Upper lobe of right lung (tissue), 1 donor: Measurements from ENCODE around the gene TMEM259. TPM values are rescaled to one million over a fixed set of nuclear protein-coding genes. Genes with fewer than 3 reads are reported as not detected.

ENCODE experiments used
- ATAC-seq: fragments of 200-7000 bp; cut with Tn5 transposase; one replicate; pipeline ENCODE4 v1.9.1; 2020; ENCODE audit warnings: mild to moderate bottlenecking, moderate library complexity
- DNase-seq: peaks from one replicate; pipeline ENCODE4 v3.0.0-alpha.2; 2020
- H3K27ac ChIP-seq: fragments of 200-600 bp; one replicate; pipeline ENCODE4 v1.8.0; 2022
- H3K27me3 ChIP-seq: fragments of 200-600 bp; one replicate; pipeline ENCODE4 v1.8.0; 2022; ENCODE audit warnings: mild to moderate bottlenecking
- H3K36me3 ChIP-seq: fragments of 200-600 bp; one replicate; pipeline ENCODE4 v1.8.0; 2022
- H3K4me1 ChIP-seq: fragments of 200-600 bp; one replicate; pipeline ENCODE4 v1.8.0; 2022
- H3K4me3 ChIP-seq: fragments of 200-600 bp; one replicate; pipeline ENCODE4 v1.8.0; 2022; ENCODE audit warnings: mild to moderate bottlenecking
- H3K9me3 ChIP-seq: fragments of 200-600 bp; one replicate; pipeline ENCODE4 v1.8.0; 2022
- intact Hi-C: fragments of 100-400 bp; cut with DNase I; formaldehyde crosslinking; loops from one replicate; pipeline ENCODE4 v1.11.0; 2022
- total RNA-seq: library from RNA; stranded (reverse); fragmentation: NEBNext Ultra II Directional; extraction: Animal tissue kit (Norgen Biotek cat#: 25700); gene quantifications from one replicate; pipeline ENCODE4 v1.2.1, GENCODE V29; 2021
- TF ChIP-seq, protein P1 (sequence below): fragments of 200-600 bp; IDR thresholded peaks from one replicate; pipeline ENCODE4 v1.8.0; 2022; ENCODE audit warnings: antibody characterized with exemption
- donor health status: DM: no; HTN: yes; CAD: no; lungs with severe emphysema.

The TMEM259 gene
- total RNA-seq, 1 donor from 2014 or later: 167 TPM

DNA sequence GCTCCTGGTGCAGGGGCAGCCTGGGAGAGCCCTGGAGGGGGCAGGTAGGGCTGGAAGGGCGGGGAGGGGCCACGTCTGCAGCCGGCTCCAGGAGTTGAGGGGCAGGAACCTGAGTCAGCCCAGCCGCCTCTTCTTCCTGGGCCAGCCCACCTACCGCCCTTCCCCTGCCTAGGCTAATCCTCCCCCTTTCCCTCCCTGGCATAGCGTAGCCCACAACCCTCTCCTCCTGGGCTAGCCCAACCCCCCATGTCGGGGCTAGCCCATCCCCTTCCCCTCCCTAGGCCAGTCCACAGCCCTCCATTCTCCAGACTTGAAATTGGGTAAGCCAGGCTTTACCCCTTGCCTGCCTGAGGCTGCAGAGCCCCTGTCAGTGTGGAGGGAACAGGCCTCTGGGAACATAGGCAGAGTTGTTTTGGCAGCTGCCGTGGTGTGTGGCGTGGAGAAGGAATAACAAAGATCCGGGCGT, 57.4 kb downstream of the TMEM259 start:
- TF ChIP-seq, protein P1, sequence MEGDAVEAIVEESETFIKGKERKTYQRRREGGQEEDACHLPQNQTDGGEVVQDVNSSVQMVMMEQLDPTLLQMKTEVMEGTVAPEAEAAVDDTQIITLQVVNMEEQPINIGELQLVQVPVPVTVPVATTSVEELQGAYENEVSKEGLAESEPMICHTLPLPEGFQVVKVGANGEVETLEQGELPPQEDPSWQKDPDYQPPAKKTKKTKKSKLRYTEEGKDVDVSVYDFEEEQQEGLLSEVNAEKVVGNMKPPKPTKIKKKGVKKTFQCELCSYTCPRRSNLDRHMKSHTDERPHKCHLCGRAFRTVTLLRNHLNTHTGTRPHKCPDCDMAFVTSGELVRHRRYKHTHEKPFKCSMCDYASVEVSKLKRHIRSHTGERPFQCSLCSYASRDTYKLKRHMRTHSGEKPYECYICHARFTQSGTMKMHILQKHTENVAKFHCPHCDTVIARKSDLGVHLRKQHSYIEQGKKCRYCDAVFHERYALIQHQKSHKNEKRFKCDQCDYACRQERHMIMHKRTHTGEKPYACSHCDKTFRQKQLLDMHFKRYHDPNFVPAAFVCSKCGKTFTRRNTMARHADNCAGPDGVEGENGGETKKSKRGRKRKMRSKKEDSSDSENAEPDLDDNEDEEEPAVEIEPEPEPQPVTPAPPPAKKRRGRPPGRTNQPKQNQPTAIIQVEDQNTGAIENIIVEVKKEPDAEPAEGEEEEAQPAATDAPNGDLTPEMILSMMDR: no peak
- DNase-seq (no peak), ATAC-seq (no peak)
- Histone ChIP-seq H3K27me3 (no peaks in the 10 kb centered on the region), H3K27ac (no peak overlapping the region), H3K36me3 (peaks cover 18% of the 10 kb centered on the region), H3K9me3 (no peaks in the 10 kb centered on the region), H3K4me3 (no peak overlapping the region), H3K4me1 (no peaks in the 10 kb centered on the region)
- intact Hi-C loops: no loop called here

DNA sequence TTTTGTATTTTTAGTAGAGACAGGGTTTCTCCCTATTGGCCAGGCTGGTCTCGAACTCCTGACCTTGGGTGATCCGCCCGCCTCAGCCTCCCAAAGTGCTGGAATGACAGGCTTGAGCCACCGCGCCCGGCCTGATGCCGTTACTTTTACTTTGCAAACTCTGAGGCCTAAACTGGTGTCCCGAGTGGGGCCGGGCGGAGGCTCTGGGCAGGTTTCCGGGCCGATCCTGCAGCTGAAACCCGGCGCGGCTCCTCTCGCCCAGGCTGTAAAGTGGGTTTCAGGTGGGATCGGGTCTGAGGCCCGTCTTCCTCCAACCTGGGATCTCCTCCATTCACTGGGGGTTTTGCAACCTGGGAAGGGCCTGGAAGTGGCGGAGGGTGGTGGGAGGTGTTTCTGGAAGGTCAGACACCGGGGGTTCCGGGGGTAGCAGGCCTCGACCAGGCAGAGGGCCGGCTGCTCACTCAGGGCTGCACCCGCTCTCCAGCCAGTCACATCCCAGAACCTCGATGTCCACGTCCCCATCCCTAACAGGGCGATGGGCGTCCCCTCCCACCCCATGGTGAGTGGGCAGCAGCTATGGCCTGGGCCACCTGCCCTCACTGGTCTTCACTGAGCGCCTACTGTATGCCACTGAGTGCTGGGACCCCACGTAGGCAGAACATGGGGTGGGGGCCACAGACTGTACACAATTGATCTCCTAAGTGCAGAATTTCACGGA, 58.1 kb downstream of the TMEM259 start:
- TF ChIP-seq, protein P1: no peak
- ATAC-seq (no peak), DNase-seq (no peak)
- peaks cover 13% of the 10 kb centered on the region for H3K36me3 ChIP-seq
- H3K27me3 ChIP-seq: no peaks in the 10 kb centered on the region
- intact Hi-C loops: no loop called here
- no peak overlapping the region for H3K27ac ChIP-seq
- no peaks in the 10 kb centered on the region for H3K9me3 ChIP-seq
- no peak overlapping the region for H3K4me3 ChIP-seq
- H3K4me1 ChIP-seq: no peaks in the 10 kb centered on the region

DNA sequence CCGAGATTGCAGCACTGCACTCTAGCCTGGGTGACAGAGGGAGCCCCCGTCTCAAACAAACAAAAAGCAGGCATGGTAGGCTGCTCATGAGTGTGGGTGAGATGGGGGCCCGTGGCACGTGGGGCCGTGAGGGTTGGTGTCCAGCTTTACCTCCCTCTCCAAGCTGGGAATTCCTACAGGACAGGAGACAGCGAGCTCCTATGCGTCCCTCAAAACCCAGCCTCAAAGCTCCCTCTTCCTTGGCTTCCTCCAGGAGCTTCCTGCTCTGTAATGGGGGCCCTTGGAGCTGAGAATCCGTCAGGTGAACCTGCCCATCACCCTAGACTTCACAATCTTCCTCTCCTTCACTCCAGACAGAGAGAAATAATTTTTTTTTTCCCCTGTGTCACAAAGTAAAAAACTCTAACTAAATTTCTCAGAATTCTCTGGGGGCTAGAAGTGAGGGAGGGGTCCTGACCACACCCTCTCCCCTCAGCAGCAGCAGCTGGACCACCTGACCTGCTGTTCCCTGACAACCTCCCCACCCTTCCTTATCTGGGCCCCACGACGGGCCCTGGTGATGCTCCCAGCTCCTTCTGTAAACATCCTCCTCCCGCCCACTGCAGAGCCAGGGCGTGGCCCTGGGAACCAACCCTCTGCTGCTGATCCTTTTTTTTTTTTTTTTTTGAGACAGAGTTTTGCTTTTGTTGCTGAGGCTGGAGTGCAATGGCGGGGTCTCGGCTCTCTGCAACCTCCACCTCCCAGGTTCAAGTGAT, 58.9 kb downstream of the TMEM259 start:
- no peak for DNase-seq
- peak; percentile 39 for ATAC-seq
- intact Hi-C loops: no loop called here
- Histone ChIP-seq H3K27ac (no peak overlapping the region), H3K9me3 (no peaks in the 10 kb centered on the region), H3K4me3 (no peak overlapping the region), H3K36me3 (peaks cover 8% of the 10 kb centered on the region), H3K27me3 (no peaks in the 10 kb centered on the region), H3K4me1 (no peaks in the 10 kb centered on the region)
- TF ChIP-seq, protein P1: no peak

DNA sequence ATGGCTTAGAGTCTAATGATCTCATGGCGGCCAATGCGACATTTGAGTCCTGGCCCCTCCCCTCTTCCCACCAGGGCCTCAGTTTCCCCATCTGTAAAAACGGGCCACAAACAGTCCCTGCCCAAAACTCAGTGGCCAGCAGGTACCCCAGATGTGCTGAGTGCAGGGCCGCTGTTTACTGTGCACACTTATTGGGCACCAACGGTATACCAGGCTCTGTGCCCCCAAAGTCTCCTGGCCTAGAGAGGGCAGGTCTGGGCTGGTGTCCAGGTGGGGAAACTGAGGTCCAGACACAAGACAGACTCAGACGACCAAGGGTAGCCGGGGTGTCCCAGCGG, 60.4 kb downstream of the TMEM259 start:
- DNase-seq: no peak
- H3K4me3 ChIP-seq: no peak overlapping the region
- no peaks in the 10 kb centered on the region for H3K9me3 ChIP-seq
- no peaks in the 10 kb centered on the region for H3K4me1 ChIP-seq
- H3K27me3 ChIP-seq: no peaks in the 10 kb centered on the region
- H3K36me3 ChIP-seq: no peaks in the 10 kb centered on the region
- no peak overlapping the region for H3K27ac ChIP-seq
- intact Hi-C loops: no loop called here
- ATAC-seq: no peak
- TF ChIP-seq, protein P1: no peak

DNA sequence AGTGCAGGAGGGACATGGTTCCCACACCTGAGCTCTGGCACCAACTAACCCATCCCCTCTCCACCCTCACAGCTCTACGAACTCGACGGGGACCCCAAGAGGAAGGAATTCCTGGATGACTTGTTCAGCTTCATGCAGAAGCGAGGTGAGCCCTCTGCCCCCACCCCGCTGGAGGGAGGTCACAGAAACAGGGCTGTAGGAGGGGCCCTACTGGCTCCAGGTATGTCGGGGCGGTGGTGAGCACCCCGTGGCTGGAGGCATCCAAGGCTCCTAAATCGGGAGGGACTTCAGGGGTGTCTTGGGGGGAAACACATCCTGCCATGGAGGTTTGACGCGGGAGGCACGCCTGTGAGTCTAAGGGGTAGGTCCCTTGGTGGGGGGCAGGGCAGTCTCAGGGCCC, 60.9 kb downstream of the TMEM259 start:
- intact Hi-C loops: no loop called here
- H3K9me3 ChIP-seq: no peaks in the 10 kb centered on the region
- H3K27ac ChIP-seq: no peak overlapping the region
- H3K4me3 ChIP-seq: no peak overlapping the region
- DNase-seq (no peak), ATAC-seq (no peak)
- H3K4me1 ChIP-seq: no peaks in the 10 kb centered on the region
- H3K27me3 ChIP-seq: no peaks in the 10 kb centered on the region
- H3K36me3 ChIP-seq: no peaks in the 10 kb centered on the region
- TF ChIP-seq, protein P1: no peak

Other genes starting within 250 kb of the TMEM259 start
- 245 TPM for gene PTBP1, start 223.7 kb downstream of the TMEM259 start, total RNA-seq
- gene PLPPR3, start 199.2 kb downstream of the TMEM259 start, total RNA-seq: 0.46 TPM
- gene AZU1, start 193.3 kb downstream of the TMEM259 start, total RNA-seq: 0.75 TPM
- gene PRTN3, start 180.1 kb downstream of the TMEM259 start, total RNA-seq: not detected
- gene ELANE, start 168.8 kb downstream of the TMEM259 start, total RNA-seq: 0.52 TPM
- gene CFD, start 161.5 kb downstream of the TMEM259 start, total RNA-seq: 153 TPM
- gene MED16, start 127.9 kb downstream of the TMEM259 start, total RNA-seq: 51.8 TPM
- gene RNU6-9, start 127.6 kb downstream of the TMEM259 start, total RNA-seq: not detected
- gene R3HDM4, start 107.9 kb downstream of the TMEM259 start, total RNA-seq: 50.7 TPM
- not detected for gene KISS1R, start 103.8 kb downstream of the TMEM259 start, total RNA-seq
- gene ARID3A, start 95.1 kb downstream of the TMEM259 start, total RNA-seq: 16.1 TPM
- gene WDR18, start 36.8 kb downstream of the TMEM259 start, total RNA-seq: 21.9 TPM
- gene GRIN3B, start 20.7 kb downstream of the TMEM259 start, total RNA-seq: not detected
- gene RNU6-2, start 399 bp upstream of the TMEM259 start, total RNA-seq: not detected
- 220 TPM for gene CNN2, start 5.5 kb upstream of the TMEM259 start, total RNA-seq
- 51.0 TPM for gene ABCA7, start 19.0 kb upstream of the TMEM259 start, total RNA-seq
- 98.2 TPM for gene ARHGAP45, start 46.0 kb upstream of the TMEM259 start, total RNA-seq
- 155 TPM for gene POLR2E, start 74.3 kb upstream of the TMEM259 start, total RNA-seq
- gene GPX4, start 82.9 kb upstream of the TMEM259 start, total RNA-seq: 387 TPM
- gene SBNO2, start 153.1 kb upstream of the TMEM259 start, total RNA-seq: 125 TPM
- gene STK11, start 184.7 kb upstream of the TMEM259 start, total RNA-seq: 51.8 TPM
- gene CBARP, start 216.9 kb upstream of the TMEM259 start, total RNA-seq: 1.0 TPM
- gene ATP5F1D, start 220.6 kb upstream of the TMEM259 start, total RNA-seq: 126 TPM
- gene MIDN, start 227.5 kb upstream of the TMEM259 start, total RNA-seq: 135 TPM
- 322 TPM for gene CIRBP, start 248.2 kb upstream of the TMEM259 start, total RNA-seq